MM.1S (cell line): Measurements from ENCODE around the gene FOXP2.

Experiments used
- DNase-seq: peaks from one replicate; pipeline ENCODE4 v3.0.0-alpha.2; 2015
- H2AFZ ChIP-seq: fragments of 300-600 bp; sonication (generic); 2 replicates; pipeline ENCODE4 v1.6.0; 2016; ENCODE audit warnings: antibody characterized with exemption, low read length
- H3F3A ChIP-seq: fragments of 300-600 bp; sonication (generic); 2 replicates; pipeline ENCODE4 v1.6.1; 2016; ENCODE audit warnings: mild to moderate bottlenecking, antibody characterized with exemption, low read length, moderate library complexity, mixed read lengths; ENCODE audit not compliant: insufficient read depth
- H3K27ac ChIP-seq: fragments of 300-600 bp; sonication (generic); 2 replicates; pipeline ENCODE4 v1.5.1; 2016; ENCODE audit warnings: mild to moderate bottlenecking, low read length
- H3K27me3 ChIP-seq: fragments of 300-600 bp; sonication (generic); replicated peaks from 2 replicates; pipeline ENCODE4 v1.6.0; 2016; ENCODE audit warnings: low read length; ENCODE audit not compliant: insufficient read depth
- H3K36me3 ChIP-seq: fragments of 300-600 bp; sonication (generic); replicated peaks from 2 replicates; pipeline ENCODE4 v1.6.1; 2016; ENCODE audit warnings: mild to moderate bottlenecking, low read length, mixed read lengths; ENCODE audit not compliant: insufficient read depth
- H3K4me1 ChIP-seq: fragments of 300-600 bp; sonication (generic); 2 replicates; pipeline ENCODE4 v1.6.1; 2016; ENCODE audit warnings: low read length, mixed read lengths
- H3K4me2 ChIP-seq: fragments of 300-600 bp; sonication (generic); 2 replicates; pipeline ENCODE4 v1.6.0; 2016; ENCODE audit warnings: low read depth, low read length
- H3K4me3 ChIP-seq: fragments of 300-600 bp; sonication (generic); 2 replicates; pipeline ENCODE4 v1.5.1; 2016; ENCODE audit warnings: low read length, mixed read lengths
- H3K79me2 ChIP-seq: fragments of 300-600 bp; sonication (generic); 2 replicates; pipeline ENCODE4 v1.6.1; 2016; ENCODE audit warnings: mixed run types, low read length, mixed read lengths
- H3K9ac ChIP-seq: fragments of 300-600 bp; sonication (generic); 2 replicates; pipeline ENCODE4 v1.6.1; 2016; ENCODE audit warnings: low read length, mixed read lengths
- H3K9me2 ChIP-seq: fragments of 300-600 bp; sonication (generic); replicated peaks from 2 replicates; pipeline ENCODE4 v1.6.1; 2016; ENCODE audit warnings: mild to moderate bottlenecking, low read length, mixed read lengths; ENCODE audit not compliant: insufficient read depth
- H3K9me3 ChIP-seq: fragments of 300-600 bp; sonication (generic); replicated peaks from 2 replicates; pipeline ENCODE4 v1.6.1; 2016; ENCODE audit warnings: mild to moderate bottlenecking, low read length, mixed read lengths; ENCODE audit not compliant: insufficient read depth
- H4K20me1 ChIP-seq: fragments of 300-600 bp; sonication (generic); 2 replicates; pipeline ENCODE4 v1.6.1; 2016; ENCODE audit warnings: mild to moderate bottlenecking, low read length, moderate library complexity, mixed read lengths; ENCODE audit not compliant: insufficient read depth
- EZH2 ChIP-seq: fragments of 300-600 bp; sonication (generic); optimal IDR thresholded peaks from 2 replicates; pipeline ENCODE3; 2017; ENCODE audit warnings: low read depth, mild to moderate bottlenecking, antibody characterized with exemption, low read length, mixed read lengths
- EZH2phosphoT487 ChIP-seq: fragments of 300-600 bp; sonication (generic); IDR thresholded peaks from 2 replicates; pipeline ENCODE4 v1.6.1; 2018; ENCODE audit warnings: antibody characterized with exemption, low read length
- TF ChIP-seq, protein P1 (sequence below): fragments of 300-600 bp; sonication (generic); IDR thresholded peaks from 2 replicates; pipeline ENCODE4 v1.5.1; 2016; ENCODE audit warnings: antibody characterized with exemption, low read length, mixed read lengths

FOXP2 gene

DNA sequence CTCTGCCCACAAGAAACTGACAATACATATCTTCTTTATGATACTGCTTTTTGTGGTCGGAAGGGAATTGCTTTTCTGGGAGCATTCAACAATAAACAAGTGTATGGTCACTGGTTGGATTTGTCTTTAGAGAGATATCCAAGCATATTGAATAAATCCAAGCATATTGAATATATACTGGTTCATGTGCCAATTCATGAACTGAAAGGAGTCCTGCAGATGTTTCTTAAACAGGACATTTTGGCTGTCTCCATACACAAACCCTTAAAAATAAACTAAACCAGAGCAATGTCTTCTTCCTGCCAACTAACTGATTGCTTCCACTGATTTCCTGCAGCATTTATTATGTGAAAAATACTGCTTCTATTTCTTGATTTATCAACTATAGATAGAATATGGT, 173.9 kb downstream of the FOXP2 start:
- no peaks in the 10 kb centered on the region for H4K20me1 ChIP-seq
- no peaks in the 10 kb centered on the region for H3K9me3 ChIP-seq
- H3K9ac ChIP-seq = no peak overlapping the region
- H3K4me2 ChIP-seq = no peak overlapping the region
- no peaks in the 10 kb centered on the region for H3F3A ChIP-seq
- H3K4me3 ChIP-seq = no peak overlapping the region
- no peaks in the 10 kb centered on the region for H3K79me2 ChIP-seq
- TF ChIP-seq, protein P1, sequence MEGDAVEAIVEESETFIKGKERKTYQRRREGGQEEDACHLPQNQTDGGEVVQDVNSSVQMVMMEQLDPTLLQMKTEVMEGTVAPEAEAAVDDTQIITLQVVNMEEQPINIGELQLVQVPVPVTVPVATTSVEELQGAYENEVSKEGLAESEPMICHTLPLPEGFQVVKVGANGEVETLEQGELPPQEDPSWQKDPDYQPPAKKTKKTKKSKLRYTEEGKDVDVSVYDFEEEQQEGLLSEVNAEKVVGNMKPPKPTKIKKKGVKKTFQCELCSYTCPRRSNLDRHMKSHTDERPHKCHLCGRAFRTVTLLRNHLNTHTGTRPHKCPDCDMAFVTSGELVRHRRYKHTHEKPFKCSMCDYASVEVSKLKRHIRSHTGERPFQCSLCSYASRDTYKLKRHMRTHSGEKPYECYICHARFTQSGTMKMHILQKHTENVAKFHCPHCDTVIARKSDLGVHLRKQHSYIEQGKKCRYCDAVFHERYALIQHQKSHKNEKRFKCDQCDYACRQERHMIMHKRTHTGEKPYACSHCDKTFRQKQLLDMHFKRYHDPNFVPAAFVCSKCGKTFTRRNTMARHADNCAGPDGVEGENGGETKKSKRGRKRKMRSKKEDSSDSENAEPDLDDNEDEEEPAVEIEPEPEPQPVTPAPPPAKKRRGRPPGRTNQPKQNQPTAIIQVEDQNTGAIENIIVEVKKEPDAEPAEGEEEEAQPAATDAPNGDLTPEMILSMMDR = no peak
- TF ChIP-seq EZH2phosphoT487 (no peak), EZH2 (no peak)
- no peak for DNase-seq
- no peak overlapping the region for H3K27ac ChIP-seq
- no peaks in the 10 kb centered on the region for H3K27me3 ChIP-seq
- no peaks in the 10 kb centered on the region for H3K36me3 ChIP-seq
- H3K4me1 ChIP-seq = no peaks in the 10 kb centered on the region
- H2AFZ ChIP-seq = no peak overlapping the region
- no peaks in the 10 kb centered on the region for H3K9me2 ChIP-seq

DNA sequence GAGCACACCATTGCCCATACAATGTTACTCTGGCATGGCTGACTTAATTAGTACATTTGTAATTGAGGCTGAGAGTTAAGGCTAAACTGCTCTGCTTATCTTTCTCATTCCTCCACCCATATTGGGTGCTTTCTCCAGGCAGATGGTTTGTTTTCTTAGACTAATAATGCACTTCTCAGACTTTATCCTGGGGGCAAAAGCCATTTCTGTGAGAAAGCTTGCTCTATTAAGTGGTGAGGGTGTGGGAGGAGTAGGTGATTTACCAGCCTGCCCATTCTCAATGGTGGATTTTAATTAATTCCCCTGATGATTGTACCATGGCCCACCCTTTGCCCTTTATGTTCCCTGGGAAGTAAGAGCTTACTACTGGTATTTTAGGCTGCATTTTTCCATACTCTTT, 174.8 kb downstream of the FOXP2 start:
- Histone ChIP-seq H3K4me1 (no peaks in the 10 kb centered on the region), H3K9ac (no peak overlapping the region), H4K20me1 (no peaks in the 10 kb centered on the region), H3K9me3 (no peaks in the 10 kb centered on the region), H3K9me2 (no peaks in the 10 kb centered on the region), H3K4me3 (no peak overlapping the region), H3K4me2 (no peak overlapping the region), H3K27ac (no peak overlapping the region), H2AFZ (no peak overlapping the region), H3K27me3 (no peaks in the 10 kb centered on the region), H3K79me2 (no peaks in the 10 kb centered on the region), H3K36me3 (no peaks in the 10 kb centered on the region), H3F3A (no peaks in the 10 kb centered on the region)
- TF ChIP-seq EZH2 = no peak
- no peak for DNase-seq

DNA sequence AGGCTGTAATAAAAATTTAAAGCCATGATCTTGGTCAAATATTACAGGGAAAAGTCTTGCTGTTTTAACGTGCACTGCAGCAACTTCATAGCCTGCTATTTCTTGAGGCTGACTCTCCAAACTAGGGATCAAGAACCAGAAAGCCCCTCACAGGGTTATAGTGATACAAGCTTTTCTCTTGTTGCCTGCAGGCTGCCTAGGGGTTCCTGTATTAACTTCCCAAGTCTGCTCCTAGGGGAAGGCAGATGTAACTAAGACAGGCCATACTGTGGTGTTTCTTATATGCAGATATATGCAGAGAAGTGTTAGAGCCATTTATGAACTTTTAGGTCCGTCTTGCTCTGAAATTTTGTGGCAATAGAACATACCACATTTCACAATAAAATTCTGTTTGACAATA, 175.7 kb downstream of the FOXP2 start:
- H3K9me3 ChIP-seq = no peaks in the 10 kb centered on the region
- DNase-seq = no peak
- no peak overlapping the region for H3K4me2 ChIP-seq
- no peaks in the 10 kb centered on the region for H3K79me2 ChIP-seq
- H3K4me3 ChIP-seq = no peak overlapping the region
- TF ChIP-seq EZH2 = no peak
- TF ChIP-seq, protein P1 = no peak
- TF ChIP-seq EZH2phosphoT487 = no peak
- no peak overlapping the region for H3K27ac ChIP-seq
- H4K20me1 ChIP-seq = no peaks in the 10 kb centered on the region
- H3K27me3 ChIP-seq = no peaks in the 10 kb centered on the region
- H3K9ac ChIP-seq = no peak overlapping the region
- no peak overlapping the region for H2AFZ ChIP-seq
- no peaks in the 10 kb centered on the region for H3F3A ChIP-seq
- H3K9me2 ChIP-seq = no peaks in the 10 kb centered on the region
- H3K4me1 ChIP-seq = no peaks in the 10 kb centered on the region
- H3K36me3 ChIP-seq = no peaks in the 10 kb centered on the region

DNA sequence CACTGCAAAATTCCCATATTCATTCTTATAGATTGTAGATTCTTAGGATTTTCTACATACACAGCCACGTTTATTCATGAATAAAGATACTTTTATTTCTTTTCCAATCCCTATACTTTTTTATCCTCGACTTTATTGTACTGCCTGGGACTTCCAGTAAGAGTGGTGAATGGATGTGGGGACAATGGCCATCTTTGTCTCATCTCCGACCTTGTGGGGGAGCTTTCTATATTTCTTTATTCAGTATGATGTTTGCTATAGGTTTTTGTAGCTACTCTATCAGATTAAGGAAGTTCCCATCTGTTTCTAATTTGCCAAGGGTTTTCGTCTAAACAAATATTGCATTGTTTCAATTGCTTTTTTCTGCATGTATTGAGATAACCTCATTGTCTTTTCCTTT, 184.3 kb downstream of the FOXP2 start:
- H3K4me1 ChIP-seq = no peaks in the 10 kb centered on the region
- DNase-seq = no peak

More for the DNA sequence above, 184.3 kb downstream of the FOXP2 start:
- Histone ChIP-seq H2AFZ (no peak overlapping the region), H4K20me1 (no peaks in the 10 kb centered on the region), H3K27me3 (no peaks in the 10 kb centered on the region), H3K9me2 (no peaks in the 10 kb centered on the region), H3K27ac (no peak overlapping the region), H3K36me3 (no peaks in the 10 kb centered on the region), H3K79me2 (no peaks in the 10 kb centered on the region), H3K4me2 (no peak overlapping the region), H3F3A (no peaks in the 10 kb centered on the region), H3K9ac (no peak overlapping the region), H3K9me3 (no peaks in the 10 kb centered on the region), H3K4me3 (no peak overlapping the region)
- TF ChIP-seq, protein P1 = no peak
- TF ChIP-seq EZH2phosphoT487 = no peak
- TF ChIP-seq EZH2 = no peak
